Keratinocyte (primary cell): Measurements from ENCODE around the gene AFM. TPM values are rescaled to one million over a fixed set of nuclear protein-coding genes. Genes with fewer than 3 reads are reported as not detected.

Experiments
- DNase-seq: peaks from one replicate; pipeline ENCODE4 v3.0.0-alpha.2; 2011; ENCODE audit warnings: low read depth, missing footprints, low spot score
- FAIRE-seq: peaks from 2 replicates; lab custom pipeline; 2011; peaks lifted over from hg19 to GRCh38; lab: Jason Lieb, UNC
- H2AFZ ChIP-seq: 2 replicates; pipeline ENCODE4 v1.6.0; 2012; ENCODE audit warnings: low read length, control low read depth, inconsistent platforms; ENCODE audit not compliant: control insufficient read depth
- H3K27ac ChIP-seq: 2 replicates; pipeline ENCODE4 v1.5.1; 2011; ENCODE audit warnings: low read length; ENCODE audit not compliant: control insufficient read depth, insufficient read depth
- H3K27me3 ChIP-seq: 3 replicates; pipeline ENCODE4 v1.6.0; 2011; ENCODE audit warnings: low read length; ENCODE audit not compliant: control insufficient read depth, insufficient read depth; ENCODE audit errors: extremely low read depth
- H3K36me3 ChIP-seq, 2 experiments: 2 replicates in 1 of 2; 3 replicates in 1 of 2; pipeline ENCODE4 v1.5.1; 2011; ENCODE audit warnings: low read length in 2 of 2, mild to moderate bottlenecking in 1 of 2; ENCODE audit not compliant: control insufficient read depth in 2 of 2, insufficient read depth in 2 of 2; ENCODE audit errors: extremely low read depth in 1 of 2
- H3K4me1 ChIP-seq: 3 replicates; pipeline ENCODE4 v1.5.1; 2011; ENCODE audit warnings: low read length; ENCODE audit not compliant: control insufficient read depth, insufficient read depth; ENCODE audit errors: extremely low read depth
- H3K4me2 ChIP-seq: 3 replicates; pipeline ENCODE4 v1.6.0; 2011; ENCODE audit warnings: low read depth, low read length; ENCODE audit not compliant: control insufficient read depth, insufficient read depth; ENCODE audit errors: extremely low read depth
- H3K4me3 ChIP-seq, 3 experiments: fragments of 200-600 bp in 1 of 3; sonication (generic) in 1 of 3; 2 replicates in 2 of 3; 3 replicates in 1 of 3; pipeline ENCODE4 v1.5.1; 2011 to 2016; ENCODE audit warnings: low read length in 3 of 3, mild to moderate bottlenecking in 3 of 3, control low read depth in 2 of 3, inconsistent platforms in 1 of 3, low read depth in 1 of 3, mixed read lengths in 1 of 3, mixed run types in 1 of 3, moderate library complexity in 1 of 3; ENCODE audit not compliant: control insufficient read depth in 2 of 3, insufficient read depth in 2 of 3; ENCODE audit errors: extremely low read depth in 1 of 3
- H3K79me2 ChIP-seq: 2 replicates; pipeline ENCODE4 v1.6.0; 2012; ENCODE audit warnings: low read length; ENCODE audit not compliant: control insufficient read depth, insufficient read depth
- H3K9ac ChIP-seq: 3 replicates; pipeline ENCODE4 v1.6.0; 2011; ENCODE audit warnings: low read length; ENCODE audit not compliant: control insufficient read depth, insufficient read depth; ENCODE audit errors: extremely low read depth
- H3K9me1 ChIP-seq: 3 replicates; pipeline ENCODE4 v1.6.0; 2011; ENCODE audit warnings: low read length; ENCODE audit not compliant: control insufficient read depth, insufficient read depth; ENCODE audit errors: extremely low read depth
- H3K9me3 ChIP-seq: 2 replicates; pipeline ENCODE4 v1.5.1; 2012; ENCODE audit warnings: low read depth, low read length; ENCODE audit not compliant: control insufficient read depth
- H4K20me1 ChIP-seq: 3 replicates; pipeline ENCODE4 v1.6.0; 2011; ENCODE audit warnings: low read length; ENCODE audit not compliant: control insufficient read depth, insufficient read depth; ENCODE audit errors: extremely low read depth
- EZH2 ChIP-seq: IDR thresholded peaks from one replicate; pipeline ENCODE4 v1.6.1; 2012; ENCODE audit warnings: inconsistent platforms, mild to moderate bottlenecking, low read length, moderate library complexity
- dilution Hi-C: fragments of 300-500 bp; cut with MboI; formaldehyde crosslinking; loops from one replicate; pipeline ENCODE4 v1.7.0; 2020; ENCODE audit warnings: low sequenced_read_pairs; ENCODE audit not compliant: extremely low pct_ligation_motif_present
- polyA plus RNA-seq, 5 experiments: library from polyadenylated mRNA; depleted of rRNA in 3 of 5; stranded (reverse) in 3 of 5; stranded (forward) in 1 of 5; unstranded in 1 of 5; fragments of >200 nt; gene quantifications; 1 replicate in 1 of 5; 2 replicates in 3 of 5; 3 replicates in 1 of 5; pipeline versions ENCODE4 v1.2.1 to v1.2.3, GENCODE V29; 2011 to 2012; ENCODE audit warnings: missing spikeins in 2 of 5, low read depth in 1 of 5, low replicate concordance in 1 of 5
- TF ChIP-seq, protein P1 (sequence below), 3 experiments: IDR thresholded peaks in 1 of 3; conservative IDR thresholded peaks in 1 of 3; optimal IDR thresholded peaks in 1 of 3; 2 replicates in 2 of 3; 3 replicates in 1 of 3; pipeline versions ENCODE3 to v1.5.1; 2011; ENCODE audit warnings: low read length in 3 of 3, mild to moderate bottlenecking in 3 of 3, moderate library complexity in 2 of 3, control low read depth in 1 of 3, inconsistent platforms in 1 of 3; ENCODE audit not compliant: insufficient read depth in 2 of 3; ENCODE audit errors: extremely low read depth in 1 of 3

Gene AFM
- polyA plus RNA-seq, 1 donor (not counting 4 experiments of a cell fraction or from before 2014, with no cell fraction given), result not detected

GRCh38 chr4:73507541-73507940, 26.0 kb downstream of the AFM start:
- Histone ChIP-seq H2AFZ (no peak overlapping the region), H3K79me2 (no peaks in the 10 kb centered on the region), H3K27ac (no peak overlapping the region), H3K4me3 (no peak overlapping the region), H3K9me3 (no peaks in the 10 kb centered on the region), H3K27me3 (no peaks in the 10 kb centered on the region), H3K4me1 (no peaks in the 10 kb centered on the region), H3K4me2 (no peak overlapping the region), H3K36me3 (no peaks in the 10 kb centered on the region), H4K20me1 (no peaks in the 10 kb centered on the region), H3K9me1 (no peaks in the 10 kb centered on the region), H3K9ac (no peak overlapping the region)
- dilution Hi-C loops, result no loop called here
- DNase-seq, result no peak
- TF ChIP-seq, protein P1, sequence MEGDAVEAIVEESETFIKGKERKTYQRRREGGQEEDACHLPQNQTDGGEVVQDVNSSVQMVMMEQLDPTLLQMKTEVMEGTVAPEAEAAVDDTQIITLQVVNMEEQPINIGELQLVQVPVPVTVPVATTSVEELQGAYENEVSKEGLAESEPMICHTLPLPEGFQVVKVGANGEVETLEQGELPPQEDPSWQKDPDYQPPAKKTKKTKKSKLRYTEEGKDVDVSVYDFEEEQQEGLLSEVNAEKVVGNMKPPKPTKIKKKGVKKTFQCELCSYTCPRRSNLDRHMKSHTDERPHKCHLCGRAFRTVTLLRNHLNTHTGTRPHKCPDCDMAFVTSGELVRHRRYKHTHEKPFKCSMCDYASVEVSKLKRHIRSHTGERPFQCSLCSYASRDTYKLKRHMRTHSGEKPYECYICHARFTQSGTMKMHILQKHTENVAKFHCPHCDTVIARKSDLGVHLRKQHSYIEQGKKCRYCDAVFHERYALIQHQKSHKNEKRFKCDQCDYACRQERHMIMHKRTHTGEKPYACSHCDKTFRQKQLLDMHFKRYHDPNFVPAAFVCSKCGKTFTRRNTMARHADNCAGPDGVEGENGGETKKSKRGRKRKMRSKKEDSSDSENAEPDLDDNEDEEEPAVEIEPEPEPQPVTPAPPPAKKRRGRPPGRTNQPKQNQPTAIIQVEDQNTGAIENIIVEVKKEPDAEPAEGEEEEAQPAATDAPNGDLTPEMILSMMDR (optimal IDR thresholded peaks at IDR 0.05 in 1 of 3, IDR thresholded peaks at IDR 0.05 in 1 of 3, conservative IDR thresholded peaks at IDR 0.05 in 1 of 3; ENCODE audit: extremely low read depth in 1 of 3, insufficient read depth in 2 of 3, low read length in 3 of 3), result no peak
- no peak for TF ChIP-seq EZH2
- FAIRE-seq, result no peak

DNA sequence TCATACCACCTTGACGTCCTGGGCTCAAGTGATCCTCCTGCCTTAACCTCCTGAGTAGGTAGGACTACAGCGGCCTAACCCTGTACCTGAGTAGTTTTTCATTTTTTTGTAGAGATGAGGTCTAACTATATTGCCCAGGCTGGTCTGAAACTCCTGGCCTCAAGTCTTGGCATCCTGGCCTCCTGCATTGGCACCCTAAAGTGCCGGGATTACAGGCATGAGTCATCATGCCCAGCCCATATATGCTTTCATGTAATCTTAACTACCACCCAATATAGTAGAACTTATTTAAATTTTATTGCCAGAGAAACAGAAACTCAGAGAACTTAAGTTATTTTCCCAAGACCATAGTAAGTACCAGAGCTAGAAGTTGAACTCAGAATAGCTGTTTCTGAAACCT, 27.1 kb downstream of the AFM start:
- FAIRE-seq (no peak), DNase-seq (no peak)
- no peaks in the 10 kb centered on the region for H3K36me3 ChIP-seq
- no peaks in the 10 kb centered on the region for H3K4me1 ChIP-seq
- H3K79me2 ChIP-seq, result no peaks in the 10 kb centered on the region
- no peak overlapping the region for H3K27ac ChIP-seq
- no peaks in the 10 kb centered on the region for H3K9me3 ChIP-seq
- no peak overlapping the region for H3K4me3 ChIP-seq
- no peaks in the 10 kb centered on the region for H4K20me1 ChIP-seq
- H3K4me2 ChIP-seq, result no peak overlapping the region
- no peaks in the 10 kb centered on the region for H3K27me3 ChIP-seq
- dilution Hi-C loops, result no loop called here
- TF ChIP-seq, protein P1 (optimal IDR thresholded peaks at IDR 0.05 in 1 of 3, IDR thresholded peaks at IDR 0.05 in 1 of 3, conservative IDR thresholded peaks at IDR 0.05 in 1 of 3; ENCODE audit: extremely low read depth in 1 of 3, insufficient read depth in 2 of 3, low read length in 3 of 3), result no peak
- no peak for TF ChIP-seq EZH2
- no peaks in the 10 kb centered on the region for H3K9me1 ChIP-seq
- no peak overlapping the region for H2AFZ ChIP-seq
- no peak overlapping the region for H3K9ac ChIP-seq
